Lung (tissue), 12 donors: Measurements from ENCODE around the gene CFAP54. TPM values are rescaled to one million over a fixed set of nuclear protein-coding genes. Genes with fewer than 3 reads are reported as not detected.

ENCODE experiments used
- ATAC-seq: fragments of 200-7000 bp; cut with Tn5 transposase; one replicate; pipeline ENCODE4 v1.9.1; 2020; ENCODE audit warnings: moderate number of reproducible peaks; ENCODE audit not compliant: insufficient read depth, low FRiP score
- DNase-seq, 3 donors: peaks; one replicate each; pipeline ENCODE4 v3.0.0-alpha.2; 2013 to 2017
- H3K27ac ChIP-seq, 2 donors: one replicate each; pipeline ENCODE4 v1.5.1; 2013; ENCODE audit warnings: mild to moderate bottlenecking in 2 of 2, moderate library complexity in 2 of 2, control low read depth in 1 of 2, inconsistent platforms in 1 of 2, low read depth in 1 of 2, low read length in 1 of 2
- H3K27me3 ChIP-seq, 3 donors: one replicate each; pipeline ENCODE4 v1.5.1; 2013; ENCODE audit warnings: low read length in 2 of 3; ENCODE audit not compliant: control insufficient read depth in 3 of 3, insufficient read depth in 3 of 3
- H3K36me3 ChIP-seq, 4 donors: one replicate each; pipeline ENCODE4 v1.5.1; 2013; ENCODE audit warnings: low read length in 4 of 4, mild to moderate bottlenecking in 1 of 4, moderate library complexity in 1 of 4; ENCODE audit not compliant: control insufficient read depth in 4 of 4, insufficient read depth in 4 of 4
- H3K4me1 ChIP-seq, 5 donors: one replicate each; pipeline ENCODE4 v1.5.1; 2013; ENCODE audit warnings: low read length in 5 of 5, mild to moderate bottlenecking in 2 of 5, moderate library complexity in 1 of 5; ENCODE audit not compliant: control insufficient read depth in 5 of 5, insufficient read depth in 5 of 5
- H3K4me3 ChIP-seq: one replicate; pipeline ENCODE4 v1.5.1; 2013; ENCODE audit warnings: mild to moderate bottlenecking, control low read depth, moderate library complexity
- H3K9ac ChIP-seq, 2 donors: one replicate each; pipeline ENCODE4 v1.5.1; 2013; ENCODE audit warnings: low read length in 2 of 2, control low read depth in 1 of 2; ENCODE audit not compliant: insufficient read depth in 1 of 2
- H3K9me3 ChIP-seq, 4 donors: one replicate each; pipeline ENCODE4 v1.5.1; 2013; ENCODE audit warnings: low read length in 3 of 4, mild to moderate bottlenecking in 1 of 4, moderate library complexity in 1 of 4; ENCODE audit not compliant: control insufficient read depth in 4 of 4, insufficient read depth in 3 of 4
- CTCF ChIP-seq: IDR thresholded peaks from 2 replicates; pipeline ENCODE4 v1.5.1; 2012; ENCODE audit warnings: mild to moderate bottlenecking; ENCODE audit errors: control extremely low read depth, extremely low read depth
- WGBS, 2 donors: extraction: QIAGEN DNeasy Blood & Tissue Kit; methylation state at CpG; one replicate each; pipeline ENCODE4 v1.1.7; 2013; 5-methylcytosine and 5-hydroxymethylcytosine counted together
- polyA plus RNA-seq, 2 donors: library from polyadenylated mRNA; stranded (reverse); fragments of 200-250 nt; gene quantifications; one replicate each; pipeline ENCODE4 v1.2.1, GENCODE V29; 2013
- total RNA-seq, 2 donors: library from RNA; depleted of rRNA in 1 of 2; stranded (reverse); fragments of >200 nt in 1 of 2; gene quantifications; one replicate each; pipeline ENCODE4 v1.2.1, GENCODE V29; 2014 to 2021
- donor health status: control.
- donor health status: control.
- donor health status: Bipolar disorder and iron deficiency.
- donor health status: healthy.
- donor health status: DM: yes; HTN: yes; CAD: no.

The CFAP54 gene
- total and polyA plus RNA-seq, 4 donors = 0.80 to 35.4 (median 8.2) TPM

- no peak for DNase-seq
- H3K9ac ChIP-seq = no peak overlapping the region
- ATAC-seq = no peak
- H3K27me3 ChIP-seq = no peaks in the 10 kb centered on the region
- no peak for TF ChIP-seq CTCF
- H3K36me3 ChIP-seq = no peaks in the 10 kb centered on the region
- no peaks in the 10 kb centered on the region for H3K9me3 ChIP-seq
- H3K4me3 ChIP-seq = no peak overlapping the region
- 75 to 90% methylated on average over 5 of the region's 5 CpGs for WGBS, 2 donors
- H3K27ac ChIP-seq = no peak overlapping the region
- H3K4me1 ChIP-seq = no peaks in the 10 kb centered on the region
Observed at GRCh38 chr12:96472384-96472783, 17.0 kb upstream of the CFAP54 start.

- no peaks in the 10 kb centered on the region for H3K27me3 ChIP-seq
- ATAC-seq (no peak), DNase-seq (no peak)
- H3K36me3 ChIP-seq = no peaks in the 10 kb centered on the region
- no peak overlapping the region for H3K9ac ChIP-seq
- H3K4me3 ChIP-seq = no peak overlapping the region
- TF ChIP-seq CTCF = no peak
- peaks cover 0 to 3% (median 0%) of the 10 kb centered on the region in 5 donors for H3K4me1 ChIP-seq
- no peaks in the 10 kb centered on the region for H3K9me3 ChIP-seq
- 84 to 89% methylated on average over 4 of the region's 4 CpGs for WGBS, 2 donors
- H3K27ac ChIP-seq = no peak overlapping the region
Observed at GRCh38 chr12:96473394-96474093, 15.8 kb upstream of the CFAP54 start.

GRCh38 chr12:96474206-96474605 lies 15.2 kb upstream of the CFAP54 start:
- H3K36me3 ChIP-seq = no peaks in the 10 kb centered on the region
- TF ChIP-seq CTCF = no peak
- WGBS, 2 donors = 73 to 97% methylated on average over 4 of the region's 4 CpGs
- no peaks in the 10 kb centered on the region for H3K9me3 ChIP-seq
- H3K4me3 ChIP-seq = no peak overlapping the region
- peaks cover 0 to 3% (median 0%) of the 10 kb centered on the region in 5 donors for H3K4me1 ChIP-seq
- no peak overlapping the region for H3K27ac ChIP-seq
- ATAC-seq = no peak
- DNase-seq = no peak
- no peak overlapping the region for H3K9ac ChIP-seq
- H3K27me3 ChIP-seq = no peaks in the 10 kb centered on the region

GRCh38 chr12:96478011-96478410 lies 11.4 kb upstream of the CFAP54 start:
- H3K36me3 ChIP-seq = no peaks in the 10 kb centered on the region
- H3K9me3 ChIP-seq = no peaks in the 10 kb centered on the region
- peaks cover 0 to 3% (median 0%) of the 10 kb centered on the region in 5 donors for H3K4me1 ChIP-seq
- no peak overlapping the region for H3K4me3 ChIP-seq
- no peak for ATAC-seq
- no peak overlapping the region for H3K9ac ChIP-seq
- H3K27me3 ChIP-seq = no peaks in the 10 kb centered on the region
- WGBS, 2 donors = 57 to 74% methylated on average over 3 of the region's 3 CpGs
- H3K27ac ChIP-seq = no peak overlapping the region
- TF ChIP-seq CTCF = no peak
- DNase-seq = peak in 1 of 3 donors; percentile 6
